Fibroblast of skin of back (primary cell): ENCODE data around the gene NDUFAF4.
"Not testable (repeated sequence)": the region's sequence is repeated elsewhere in the genome, so short reads cannot be mapped to it uniquely, and the experiment has no call there.

ENCODE experiments used
- DNase-seq: peaks from one replicate; pipeline ENCODE4 v3.0.0-alpha.2; 2013

The NDUFAF4 gene

GRCh38 chr6:96898241-96898851, 655 bp upstream of the NDUFAF4 start:
- peak; percentile 16 for DNase-seq

- DNase-seq: no peak
Measured at GRCh38 chr6:96889146-96889545, 8.5 kb downstream of the NDUFAF4 start.

GRCh38 chr6:96888745-96889144, 8.9 kb downstream of the NDUFAF4 start:
- DNase-seq: no peak

GRCh38 chr6:96886519-96886918, 11.2 kb downstream of the NDUFAF4 start:
- DNase-seq: no peak

GRCh38 chr6:96885187-96885631, 12.5 kb downstream of the NDUFAF4 start:
- DNase-seq: not testable (repeated sequence)

GRCh38 chr6:96878143-96878542, 19.5 kb downstream of the NDUFAF4 start:
- no peak for DNase-seq

GRCh38 chr6:96876886-96877545, 20.7 kb downstream of the NDUFAF4 start:
- no peak for DNase-seq

GRCh38 chr6:96872976-96873375, 24.7 kb downstream of the NDUFAF4 start:
- DNase-seq: no peak

- DNase-seq: no peak
Measured at GRCh38 chr6:96865055-96865405, 32.7 kb downstream of the NDUFAF4 start.

- no peak for DNase-seq
Measured at GRCh38 chr6:96864216-96865054, 33.3 kb downstream of the NDUFAF4 start.

- no peak for DNase-seq
Measured at GRCh38 chr6:96862560-96862959, 35.1 kb downstream of the NDUFAF4 start.

GRCh38 chr6:96861588-96861987, 36.1 kb downstream of the NDUFAF4 start:
- DNase-seq: no peak

- DNase-seq: no peak
Measured at GRCh38 chr6:96856856-96857255, 40.8 kb downstream of the NDUFAF4 start.

- no peak for DNase-seq
Measured at GRCh38 chr6:96853083-96853482, 44.6 kb downstream of the NDUFAF4 start.

GRCh38 chr6:96852605-96853004, 45.1 kb downstream of the NDUFAF4 start:
- DNase-seq: no peak

- no peak for DNase-seq
Measured at GRCh38 chr6:96851858-96852257, 45.8 kb downstream of the NDUFAF4 start.

GRCh38 chr6:96849615-96850014, 48.1 kb downstream of the NDUFAF4 start:
- DNase-seq: no peak

- no peak for DNase-seq
Measured at GRCh38 chr6:96844530-96844929, 53.2 kb downstream of the NDUFAF4 start.

GRCh38 chr6:96841345-96841744, 56.3 kb downstream of the NDUFAF4 start:
- peak; percentile 8 for DNase-seq
